H9 (cell line): ENCODE measurements around the gene NCKAP5. TPM values are rescaled to one million over a fixed set of nuclear protein-coding genes. Genes with fewer than 3 reads are reported as not detected.

ENCODE experiments used
- DNase-seq: peaks from one replicate; pipeline ENCODE4 v3.0.0-alpha.2; 2017
- H2AFZ ChIP-seq: one replicate; pipeline ENCODE4 v1.6.1; 2013; ENCODE audit warnings: mild to moderate bottlenecking, low read length, control low read depth, moderate library complexity
- H2AK5ac ChIP-seq: 2 replicates; pipeline ENCODE4 v1.6.1; 2013; ENCODE audit warnings: low read length, control low read depth, mixed read lengths; ENCODE audit not compliant: insufficient read length
- H2BK120ac ChIP-seq: one replicate; pipeline ENCODE4 v1.6.1; 2013; ENCODE audit warnings: low read depth, mild to moderate bottlenecking, low read length, control low read depth, inconsistent platforms; ENCODE audit not compliant: poor library complexity, severe bottlenecking
- H2BK12ac ChIP-seq: 2 replicates; pipeline ENCODE4 v1.6.1; 2013; ENCODE audit warnings: low read length, control low read depth, mixed read lengths, low read depth; ENCODE audit not compliant: insufficient read length
- H2BK15ac ChIP-seq: 2 replicates; pipeline ENCODE4 v1.6.1; 2013; ENCODE audit warnings: low read depth, low read length, control low read depth
- H2BK20ac ChIP-seq: one replicate; pipeline ENCODE4 v1.6.1; 2013; ENCODE audit warnings: low read depth, mild to moderate bottlenecking, low read length, control low read depth, inconsistent platforms; ENCODE audit not compliant: poor library complexity, severe bottlenecking
- H2BK5ac ChIP-seq: 2 replicates; pipeline ENCODE4 v1.6.1; 2013; ENCODE audit warnings: low read length, control low read depth, mixed read lengths; ENCODE audit not compliant: insufficient read length
- H3K14ac ChIP-seq: 2 replicates; pipeline ENCODE4 v1.6.1; 2013; ENCODE audit warnings: low read length, control low read depth; ENCODE audit not compliant: insufficient read depth
- H3K18ac ChIP-seq: 2 replicates; pipeline ENCODE4 v1.6.1; 2013; ENCODE audit warnings: low read depth, mild to moderate bottlenecking, mixed read lengths, low read length, control low read depth; ENCODE audit not compliant: insufficient read length
- H3K23ac ChIP-seq: 2 replicates; pipeline ENCODE4 v1.6.1; 2013; ENCODE audit warnings: low read length, control low read depth, mixed read lengths, low read depth; ENCODE audit not compliant: insufficient read length
- H3K23me2 ChIP-seq: 2 replicates; pipeline ENCODE4 v1.6.1; 2013; ENCODE audit warnings: low read depth, mild to moderate bottlenecking, mixed read lengths, low read length, control low read depth; ENCODE audit not compliant: insufficient read length, poor library complexity, severe bottlenecking
- H3K27ac ChIP-seq: 2 replicates; pipeline ENCODE4 v1.5.1; 2013; ENCODE audit warnings: low read length, control low read depth, mixed read lengths, low read depth; ENCODE audit not compliant: insufficient read length
- H3K27me3 ChIP-seq: 2 replicates; pipeline ENCODE4 v1.6.1; 2013; ENCODE audit warnings: low read length, control low read depth, inconsistent platforms; ENCODE audit not compliant: insufficient read depth
- H3K4ac ChIP-seq: 2 replicates; pipeline ENCODE4 v1.6.1; 2013; ENCODE audit warnings: low read depth, mild to moderate bottlenecking, control low read depth, inconsistent platforms, low read length, moderate library complexity
- H3K4me1 ChIP-seq: 2 replicates; pipeline ENCODE4 v1.6.1; 2013; ENCODE audit warnings: low read length, control low read depth, inconsistent platforms; ENCODE audit not compliant: insufficient read depth
- H3K4me2 ChIP-seq: 2 replicates; pipeline ENCODE4 v1.6.1; 2013; ENCODE audit warnings: low read length, control low read depth, mixed read lengths; ENCODE audit not compliant: insufficient read length, insufficient read depth
- H3K56ac ChIP-seq: 2 replicates; pipeline ENCODE4 v1.6.1; 2013; ENCODE audit warnings: low read depth, mild to moderate bottlenecking, mixed read lengths, low read length, control low read depth; ENCODE audit not compliant: insufficient read length
- H3K79me1 ChIP-seq: 2 replicates; pipeline ENCODE4 v1.6.1; 2013; ENCODE audit warnings: low read depth, mild to moderate bottlenecking, moderate library complexity, low read length, control low read depth, inconsistent platforms; ENCODE audit not compliant: insufficient read depth, poor library complexity, severe bottlenecking
- H3K79me2 ChIP-seq: 2 replicates; pipeline ENCODE4 v1.6.1; 2013; ENCODE audit warnings: low read length, control low read depth, inconsistent platforms; ENCODE audit not compliant: insufficient read depth
- H3K9ac ChIP-seq: 2 replicates; pipeline ENCODE4 v1.6.1; 2013; ENCODE audit warnings: low read length, control low read depth, mixed read lengths; ENCODE audit not compliant: insufficient read length; ENCODE audit errors: extremely low read depth
- H3K9me3 ChIP-seq: one replicate; pipeline ENCODE4 v1.6.1; 2013; ENCODE audit warnings: low read depth, low read length, inconsistent platforms; ENCODE audit not compliant: control insufficient read depth
- H3T11ph ChIP-seq: one replicate; pipeline ENCODE4 v1.6.1; 2013; ENCODE audit warnings: mild to moderate bottlenecking, low read length, control low read depth, inconsistent platforms
- H4K20me1 ChIP-seq: one replicate; pipeline ENCODE4 v1.6.1; 2013; ENCODE audit not compliant: control insufficient read depth, insufficient read length, insufficient read depth
- H4K5ac ChIP-seq: 2 replicates; pipeline ENCODE4 v1.6.1; 2013; ENCODE audit warnings: low read depth, mild to moderate bottlenecking, mixed read lengths, low read length, control low read depth; ENCODE audit not compliant: insufficient read length
- H4K8ac ChIP-seq: replicated peaks from 2 replicates; pipeline ENCODE4 v1.6.1; 2013; ENCODE audit warnings: low read length, control low read depth, mixed read lengths, low read depth; ENCODE audit not compliant: insufficient read length
- H4K91ac ChIP-seq: 2 replicates; pipeline ENCODE4 v1.6.1; 2013; ENCODE audit warnings: low read depth, mild to moderate bottlenecking, moderate library complexity, mixed read lengths, low read length, control low read depth; ENCODE audit not compliant: insufficient read length
- H3K27ac Mint-ChIP-seq, 3 experiments: 2 replicates in 2 of 3; 3 replicates in 1 of 3; pipeline ENCODE4 v1.8.0; 2020 to 2021; ENCODE audit warnings: mixed read lengths in 3 of 3, mild to moderate bottlenecking in 1 of 3, moderate library complexity in 1 of 3
- H3K27me3 Mint-ChIP-seq: 2 replicates; pipeline ENCODE4 v1.8.0; 2021; ENCODE audit warnings: low read depth, mild to moderate bottlenecking, moderate library complexity, mixed read lengths
- H3K36me3 Mint-ChIP-seq, 3 experiments: 2 replicates in 2 of 3; 3 replicates in 1 of 3; pipeline ENCODE4 v1.8.0; 2020 to 2021; ENCODE audit warnings: low read depth in 3 of 3, mixed read lengths in 3 of 3; ENCODE audit not compliant: insufficient read depth in 1 of 3
- H3K4me1 Mint-ChIP-seq, 2 experiments: 2 replicates each; pipeline ENCODE4 v1.8.0; 2020; ENCODE audit warnings: mixed read lengths in 2 of 2
- H3K4me3 Mint-ChIP-seq, 2 experiments: 2 replicates in 1 of 2; 3 replicates in 1 of 2; pipeline ENCODE4 v1.8.0; 2020 to 2021; ENCODE audit warnings: mild to moderate bottlenecking in 2 of 2, mixed read lengths in 2 of 2, moderate library complexity in 1 of 2
- H3K9me3 Mint-ChIP-seq, 2 experiments: 2 replicates in 1 of 2; 3 replicates in 1 of 2; pipeline ENCODE4 v1.8.0; 2020; ENCODE audit warnings: mild to moderate bottlenecking in 2 of 2, mixed read lengths in 2 of 2, moderate library complexity in 1 of 2
- WGBS: extraction: QIAGEN DNeasy Blood & Tissue Kit; methylation state at CpG from one replicate; pipeline ENCODE4 v1.1.7; 2013; ENCODE audit warnings: missing lambda C conversion rate, low lambda C conversion rate, mixed read lengths; ENCODE audit not compliant: insufficient read length; ENCODE audit errors: extremely low coverage; 5-methylcytosine and 5-hydroxymethylcytosine counted together
- total RNA-seq: library from RNA; stranded (reverse); gene quantifications from 2 replicates; pipeline ENCODE4 v1.2.1, GENCODE V29; 2021
- TF ChIP-seq, protein P1 (sequence below): fragments of 200-600 bp; sonication (generic); conservative IDR thresholded peaks from 3 replicates; pipeline ENCODE4 v1.8.0; 2021; ENCODE audit warnings: antibody characterized with exemption, mild to moderate bottlenecking

NCKAP5 gene
- total RNA-seq, 1 experiment from 2014 or later = 0.26 TPM

DNA sequence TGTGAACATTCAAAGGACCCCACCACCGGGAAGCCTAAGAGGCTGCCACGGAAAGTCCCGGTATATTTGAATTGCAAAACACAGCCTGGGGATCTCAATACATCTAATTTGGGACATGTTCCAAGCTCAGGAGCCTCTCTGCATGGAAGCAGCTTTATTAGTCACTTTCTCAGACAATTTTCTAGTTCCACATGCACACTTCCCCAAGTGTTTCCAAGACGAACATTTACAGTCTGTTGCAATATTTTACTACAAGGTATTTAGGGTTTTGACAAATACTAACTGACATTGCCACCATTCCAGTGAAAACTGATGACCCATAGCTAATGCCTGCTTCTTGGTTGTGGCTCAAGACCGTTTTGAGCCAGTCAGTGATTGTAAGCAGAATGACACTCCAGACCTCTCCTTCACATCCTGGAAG is 145.3 kb downstream of the NCKAP5 start:
- H3K36me3 Mint-ChIP-seq = no peaks in the 10 kb centered on the region
- no peak overlapping the region for H3T11ph ChIP-seq
- H3K14ac ChIP-seq = no peak overlapping the region; the same call in 1 of the 2 replicates
- H4K5ac ChIP-seq = no peak overlapping the region
- H2AFZ ChIP-seq = no peak overlapping the region
- H3K79me2 ChIP-seq = no peaks in the 10 kb centered on the region
- H3K4me2 ChIP-seq = no peak overlapping the region
- no peak overlapping the region for H2BK12ac ChIP-seq
- H3K18ac ChIP-seq = no peak overlapping the region
- no peak overlapping the region for H3K27ac ChIP-seq
- no peak for DNase-seq
- no peak overlapping the region for H4K91ac ChIP-seq
- no peak overlapping the region; a peak in 1 of 7 replicates for H3K27ac Mint-ChIP-seq
- H3K56ac ChIP-seq = no peak overlapping the region
- no peak overlapping the region for H3K9ac ChIP-seq
- no peak overlapping the region for H3K4me3 Mint-ChIP-seq
- H3K23ac ChIP-seq = no peak overlapping the region
- H2AK5ac ChIP-seq = no peak overlapping the region
- no peak overlapping the region for H4K8ac ChIP-seq
- TF ChIP-seq, protein P1, sequence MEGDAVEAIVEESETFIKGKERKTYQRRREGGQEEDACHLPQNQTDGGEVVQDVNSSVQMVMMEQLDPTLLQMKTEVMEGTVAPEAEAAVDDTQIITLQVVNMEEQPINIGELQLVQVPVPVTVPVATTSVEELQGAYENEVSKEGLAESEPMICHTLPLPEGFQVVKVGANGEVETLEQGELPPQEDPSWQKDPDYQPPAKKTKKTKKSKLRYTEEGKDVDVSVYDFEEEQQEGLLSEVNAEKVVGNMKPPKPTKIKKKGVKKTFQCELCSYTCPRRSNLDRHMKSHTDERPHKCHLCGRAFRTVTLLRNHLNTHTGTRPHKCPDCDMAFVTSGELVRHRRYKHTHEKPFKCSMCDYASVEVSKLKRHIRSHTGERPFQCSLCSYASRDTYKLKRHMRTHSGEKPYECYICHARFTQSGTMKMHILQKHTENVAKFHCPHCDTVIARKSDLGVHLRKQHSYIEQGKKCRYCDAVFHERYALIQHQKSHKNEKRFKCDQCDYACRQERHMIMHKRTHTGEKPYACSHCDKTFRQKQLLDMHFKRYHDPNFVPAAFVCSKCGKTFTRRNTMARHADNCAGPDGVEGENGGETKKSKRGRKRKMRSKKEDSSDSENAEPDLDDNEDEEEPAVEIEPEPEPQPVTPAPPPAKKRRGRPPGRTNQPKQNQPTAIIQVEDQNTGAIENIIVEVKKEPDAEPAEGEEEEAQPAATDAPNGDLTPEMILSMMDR = no peak
- H3K4me1 ChIP-seq = peaks cover 8% of the 10 kb centered on the region; the same call in 1 of the 2 replicates
- H3K27me3 ChIP-seq = no peaks in the 10 kb centered on the region
- H3K4ac ChIP-seq = no peak overlapping the region
- H3K23me2 ChIP-seq = no peaks in the 10 kb centered on the region
- no peak overlapping the region for H2BK120ac ChIP-seq
- H4K20me1 ChIP-seq = no peaks in the 10 kb centered on the region
- no CpG with 5 or more reads among the region's 5 CpGs for WGBS
- no peaks in the 10 kb centered on the region for H3K9me3 ChIP-seq
- H3K9me3 Mint-ChIP-seq = no peaks in the 10 kb centered on the region
- no peaks in the 10 kb centered on the region for H3K79me1 ChIP-seq
- no peaks in the 10 kb centered on the region for H3K27me3 Mint-ChIP-seq
- no peak overlapping the region for H2BK5ac ChIP-seq
- H2BK15ac ChIP-seq = no peak overlapping the region
- peaks cover 35 to 45% of the 10 kb centered on the region in 2 experiments for H3K4me1 Mint-ChIP-seq
- H2BK20ac ChIP-seq = no peak overlapping the region
